HG03025 (cell line): ENCODE data around the gene C2CD3.
"Not testable (repeated sequence)": the region's sequence is repeated elsewhere in the genome, so short reads cannot be mapped to it uniquely, and the experiment has no call there.

Source experiments
- ATAC-seq: cut with Tn5 transposase; IDR thresholded peaks from one replicate; pipeline ENCODE4 v1.9.1; 2021; ENCODE audit warnings: mild to moderate bottlenecking, moderate library complexity; ENCODE audit not compliant: unreplicated experiment, low FRiP score

Gene C2CD3

GRCh38 chr11:74070723-74071492, 99.9 kb downstream of the C2CD3 start:
- no peak for ATAC-seq

DNA sequence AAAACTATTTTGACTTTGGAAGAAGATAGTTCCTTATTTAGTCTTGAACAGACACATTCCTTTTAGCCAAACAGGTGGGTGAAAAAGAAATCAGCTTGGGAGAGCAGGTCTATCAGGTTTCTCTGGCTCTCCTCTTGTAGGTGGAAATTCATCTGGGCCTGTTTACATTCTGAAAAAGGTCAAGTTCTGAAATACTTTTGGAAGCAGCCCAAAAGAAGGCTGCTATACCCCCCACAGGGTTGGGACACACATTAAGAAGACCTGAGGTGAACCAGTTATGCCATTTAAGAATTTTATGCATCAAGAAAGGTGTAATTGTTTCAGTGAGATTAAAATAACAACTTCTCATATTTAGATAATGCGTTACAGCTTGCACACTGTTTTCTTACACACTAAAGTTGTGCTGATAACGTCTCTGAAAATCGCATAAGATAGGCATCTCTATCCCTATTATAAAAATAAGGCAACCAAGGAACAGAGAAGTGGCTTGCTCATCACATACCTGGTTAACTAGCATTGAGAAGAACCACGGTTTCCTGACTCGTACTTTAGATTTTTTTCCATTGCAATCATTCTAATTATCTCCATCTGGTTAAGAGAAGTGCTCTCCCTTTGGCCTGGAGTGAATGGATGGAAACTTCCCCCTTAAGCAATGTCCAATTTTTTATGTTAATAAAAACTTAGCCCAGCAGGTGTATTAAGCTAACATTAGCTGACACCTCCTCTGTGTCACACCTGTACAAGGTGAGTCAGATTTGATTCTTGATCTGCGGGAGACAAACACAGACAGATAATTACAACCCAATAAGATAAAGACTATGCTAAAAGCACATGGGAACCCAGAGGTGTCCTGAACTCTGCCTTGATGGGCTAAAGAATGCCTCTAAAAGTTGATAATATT, 101.4 kb downstream of the C2CD3 start:
- no peak for ATAC-seq

DNA sequence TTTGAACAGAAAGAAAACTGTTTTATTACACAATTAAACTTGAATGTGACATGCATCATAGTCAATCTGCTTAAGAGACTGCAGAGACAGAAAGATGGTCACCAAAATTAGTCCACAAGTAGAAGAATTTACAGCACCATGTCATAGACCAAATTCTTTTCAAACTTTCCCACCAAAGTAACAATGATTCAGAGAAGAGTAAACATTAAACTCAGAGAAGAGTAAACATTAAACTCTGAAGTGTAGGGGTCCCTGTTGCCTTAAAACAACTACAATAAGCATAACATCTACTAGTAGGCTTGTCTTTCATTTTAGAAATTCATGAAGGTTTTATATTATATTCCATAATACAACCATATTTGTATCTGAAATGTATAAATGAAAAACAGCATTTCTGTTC, 104.1 kb downstream of the C2CD3 start:
- not testable (repeated sequence) for ATAC-seq

DNA sequence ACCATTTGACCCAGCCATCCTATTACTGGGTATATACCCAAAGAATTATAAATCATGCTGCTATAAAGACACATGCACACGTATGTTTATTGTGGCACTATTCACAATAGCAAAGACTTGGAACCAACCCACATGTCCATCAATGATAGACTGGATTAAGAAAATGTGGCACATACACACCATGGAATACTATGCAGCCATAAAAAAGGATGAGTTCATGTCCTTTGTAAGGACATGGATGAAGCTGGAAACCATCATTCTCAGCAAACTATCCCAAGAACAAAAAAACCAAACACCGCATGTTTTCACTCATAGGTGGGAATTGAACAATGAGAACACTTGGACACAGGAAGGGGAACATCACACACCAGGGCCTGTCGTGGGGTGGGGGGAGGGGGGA, 105.3 kb downstream of the C2CD3 start:
- not testable (repeated sequence) for ATAC-seq

DNA sequence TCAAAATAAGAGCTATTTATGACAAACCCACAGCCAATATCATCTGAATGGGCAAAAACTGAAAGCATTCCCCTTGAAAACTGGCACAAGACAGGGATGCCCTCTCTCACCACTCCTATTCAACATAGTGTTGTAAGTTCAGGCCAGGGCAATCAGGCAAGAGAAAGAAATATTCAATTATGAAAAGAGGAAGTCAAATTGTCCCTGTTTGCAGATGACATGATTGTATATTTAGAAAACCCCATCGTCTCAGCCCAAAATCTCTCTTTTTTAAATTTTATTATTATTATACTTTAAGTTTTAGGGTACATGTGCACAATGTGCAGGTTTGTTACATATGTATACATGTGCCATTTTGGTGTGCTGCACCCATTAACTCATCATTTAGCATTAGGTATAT, 107.2 kb downstream of the C2CD3 start:
- not testable (repeated sequence) for ATAC-seq

DNA sequence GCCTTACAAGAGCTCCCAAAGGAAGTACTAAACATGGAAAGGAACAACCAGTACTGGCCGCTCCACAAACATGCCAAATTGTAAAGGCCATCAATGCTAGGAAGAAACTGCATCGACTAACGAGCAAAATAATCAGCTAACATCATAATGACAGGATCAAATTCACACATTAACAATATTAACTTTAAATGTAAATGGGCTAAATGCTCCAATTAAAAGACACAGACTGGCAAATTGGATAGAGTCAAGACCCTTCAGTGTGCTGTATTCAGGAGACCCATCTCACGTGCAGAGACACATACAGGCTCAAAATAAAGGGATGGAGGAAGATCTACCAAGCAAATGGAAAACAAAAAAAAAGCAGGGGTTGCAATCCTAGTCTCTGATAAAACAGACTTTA, 109.2 kb downstream of the C2CD3 start:
- ATAC-seq, result not testable (repeated sequence)

DNA sequence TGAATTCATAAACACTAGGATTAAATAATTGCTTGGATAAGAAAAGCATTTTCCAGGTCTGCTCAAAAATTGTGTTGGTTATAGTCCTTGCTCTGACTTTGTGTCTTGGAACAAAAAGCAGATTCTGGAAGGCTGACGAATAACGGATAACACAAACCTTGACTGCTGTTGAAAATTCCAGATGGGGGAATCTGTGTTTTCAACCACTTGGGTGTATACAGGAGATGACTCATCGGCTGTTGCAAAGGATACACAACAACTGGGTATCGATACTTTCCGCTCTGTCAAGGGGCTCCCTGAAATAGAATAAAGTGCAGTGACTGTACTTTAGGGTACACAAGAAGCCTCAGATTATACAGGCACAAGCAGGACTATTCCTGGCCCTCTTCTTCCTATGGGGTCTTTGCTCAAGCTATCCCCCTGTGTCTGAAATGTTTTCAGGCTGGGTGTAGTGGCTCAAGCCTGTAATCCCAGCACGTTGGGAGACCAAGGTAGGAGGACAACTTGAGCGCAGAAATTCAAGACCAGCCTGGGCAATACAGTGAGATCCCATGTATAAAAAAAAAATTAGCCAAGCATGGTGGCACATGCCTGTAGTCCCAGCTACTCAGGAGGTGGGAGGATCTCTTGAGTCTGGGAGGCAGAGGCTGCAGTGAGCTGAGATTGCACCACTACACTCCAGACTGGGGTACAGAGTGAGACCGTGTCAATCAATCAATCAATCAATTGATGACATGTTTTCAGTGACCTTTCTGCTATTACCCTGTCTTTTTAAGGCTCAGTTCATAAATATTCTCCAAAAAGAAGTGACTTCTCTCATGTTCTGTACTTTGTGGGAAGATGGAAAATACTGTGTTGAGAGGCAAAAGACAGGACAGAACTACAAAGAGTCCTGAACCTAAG, 113.3 kb downstream of the C2CD3 start:
- no peak for ATAC-seq

- no peak for ATAC-seq
Measured at GRCh38 chr11:74055938-74056337, 114.9 kb downstream of the C2CD3 start.

DNA sequence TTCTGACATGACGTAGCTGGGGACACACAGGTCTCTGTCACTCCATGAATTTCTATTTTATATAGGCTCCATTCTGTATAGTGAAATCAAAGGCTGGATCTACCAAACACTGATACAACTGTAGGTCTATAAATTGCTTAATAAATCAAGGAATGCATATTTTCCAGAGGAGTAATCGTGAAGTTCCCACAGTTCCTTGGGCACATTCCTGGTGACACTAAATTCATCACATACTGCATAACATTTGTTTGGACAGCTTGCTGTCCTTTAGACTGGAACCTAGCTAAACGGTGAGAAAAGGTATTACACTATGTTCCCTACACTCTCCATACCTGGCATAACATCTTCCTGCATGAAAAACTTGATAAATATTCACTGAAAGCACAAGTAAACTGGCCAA, 120.3 kb downstream of the C2CD3 start:
- no peak for ATAC-seq

DNA sequence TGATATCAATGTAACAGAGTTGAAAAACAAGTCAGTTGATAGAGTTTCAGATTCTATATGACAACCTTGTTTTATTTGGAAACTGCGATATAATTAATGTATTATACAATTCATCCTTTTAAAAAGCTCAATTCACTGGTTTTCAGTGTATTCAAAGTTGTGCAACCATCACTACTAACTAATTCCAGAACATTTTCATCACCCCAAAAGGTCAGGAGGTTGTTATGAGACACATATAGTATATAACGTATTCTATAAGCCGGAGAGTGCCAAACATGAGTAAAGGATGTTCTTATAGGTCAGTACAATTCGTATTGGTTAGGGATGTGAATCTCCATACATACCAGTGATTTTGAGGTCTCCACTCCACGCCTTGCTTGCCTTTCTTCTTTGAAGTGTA, 121.8 kb downstream of the C2CD3 start:
- ATAC-seq, result no peak

GRCh38 chr11:74044538-74044937, 126.3 kb downstream of the C2CD3 start:
- no peak for ATAC-seq

DNA sequence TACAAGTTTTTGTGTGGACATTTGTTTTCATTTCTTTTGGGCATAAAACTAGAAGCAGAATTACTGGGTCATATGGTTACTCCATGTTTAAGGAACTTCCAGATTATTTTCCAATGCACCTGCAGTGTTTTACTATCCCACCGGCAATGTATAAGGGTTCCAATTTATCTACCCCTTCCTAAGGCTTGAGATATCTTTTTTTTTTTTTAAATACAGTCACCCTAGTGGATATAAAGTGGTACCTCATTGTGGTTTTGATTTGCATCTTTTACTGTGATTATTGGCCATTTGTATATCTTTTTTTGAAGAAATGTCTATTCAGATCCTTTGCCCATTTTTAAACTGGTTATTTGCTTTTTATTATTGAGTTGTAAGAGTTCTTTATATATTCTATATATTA, 127.4 kb downstream of the C2CD3 start:
- ATAC-seq, result no peak

DNA sequence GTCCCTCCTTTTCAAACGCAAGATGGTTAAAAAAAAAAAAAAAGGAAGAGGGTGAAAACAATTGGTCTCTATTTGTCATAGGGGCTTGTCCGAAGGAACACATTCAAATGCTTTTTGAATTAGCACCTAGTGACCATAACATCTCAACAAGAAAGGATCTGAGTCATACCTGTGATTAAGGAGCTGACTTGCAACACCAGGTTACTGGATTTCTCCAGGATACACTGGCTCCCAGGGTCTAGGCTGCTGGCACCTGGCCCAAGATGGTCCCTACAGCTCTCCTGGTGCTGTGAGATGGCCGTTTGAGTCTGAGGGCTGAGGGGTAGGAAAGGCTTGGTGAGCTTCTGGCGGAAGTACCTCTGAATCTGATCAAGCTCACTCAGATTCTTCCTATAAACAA, 133.5 kb downstream of the C2CD3 start:
- ATAC-seq, result no peak

GRCh38 chr11:74035264-74035663, 135.5 kb downstream of the C2CD3 start:
- ATAC-seq, result no peak

DNA sequence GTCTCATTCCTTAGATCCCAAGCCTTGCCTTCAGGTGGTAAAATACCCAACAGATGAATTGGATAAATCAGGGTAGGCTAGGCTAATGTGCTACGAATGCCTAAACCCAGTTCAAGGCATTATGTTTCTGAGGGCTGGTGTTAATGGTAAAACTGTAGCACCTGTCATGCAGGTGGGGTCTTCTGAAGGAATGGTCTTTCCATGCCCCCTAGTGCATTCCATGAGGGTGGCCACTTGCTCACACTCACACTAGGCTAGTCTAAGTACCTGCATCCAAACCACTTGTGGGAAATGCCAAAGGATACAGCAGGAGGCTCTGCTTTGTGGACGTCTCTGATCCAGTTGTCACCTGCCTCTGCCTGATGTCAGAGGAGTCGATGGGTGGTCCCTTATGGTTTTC, 137.8 kb downstream of the C2CD3 start:
- no peak for ATAC-seq

DNA sequence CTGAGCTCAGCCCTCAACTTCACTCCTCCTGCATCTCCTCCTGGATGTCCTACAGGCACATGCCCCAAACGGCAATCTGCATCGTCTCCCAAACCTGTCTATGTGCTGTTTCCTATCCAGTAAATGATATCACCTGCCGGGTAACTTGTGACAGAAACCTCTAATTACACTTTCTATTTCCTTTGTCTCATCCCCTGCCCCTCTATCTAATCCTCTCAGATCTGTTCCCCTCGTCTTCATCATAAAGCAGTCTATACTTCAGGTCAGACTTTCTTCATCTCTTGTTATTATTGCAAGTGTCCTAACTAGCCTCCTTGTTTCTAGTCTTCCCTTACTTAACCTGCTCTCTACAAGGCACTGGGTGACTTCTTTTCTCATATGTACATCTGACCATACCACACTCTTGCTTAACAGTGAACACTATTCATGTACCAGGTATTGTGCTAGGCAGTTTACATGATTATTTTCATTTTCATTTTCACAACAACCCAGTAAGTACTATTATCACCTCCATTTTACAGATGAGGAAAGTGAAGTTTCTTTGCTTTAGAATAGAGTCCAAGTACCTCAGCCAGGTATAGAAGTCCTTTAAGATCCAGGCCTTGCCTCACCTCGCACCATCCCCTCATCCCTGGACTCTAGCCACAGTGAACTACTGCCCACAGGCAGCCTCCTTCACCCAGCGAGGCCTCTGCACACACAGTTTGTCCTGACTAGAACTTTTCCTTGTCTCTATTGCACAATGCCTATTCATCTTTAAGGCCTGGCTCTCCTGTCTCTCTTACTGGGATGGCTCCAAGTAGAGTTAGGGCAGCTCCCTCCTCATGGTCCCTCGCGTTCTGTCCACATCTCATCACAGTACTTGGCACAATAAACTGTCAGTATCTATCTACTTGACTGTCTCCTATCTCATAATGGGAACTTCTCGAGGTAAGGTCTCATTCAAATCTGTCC, 139.8 kb downstream of the C2CD3 start:
- no peak for ATAC-seq

DNA sequence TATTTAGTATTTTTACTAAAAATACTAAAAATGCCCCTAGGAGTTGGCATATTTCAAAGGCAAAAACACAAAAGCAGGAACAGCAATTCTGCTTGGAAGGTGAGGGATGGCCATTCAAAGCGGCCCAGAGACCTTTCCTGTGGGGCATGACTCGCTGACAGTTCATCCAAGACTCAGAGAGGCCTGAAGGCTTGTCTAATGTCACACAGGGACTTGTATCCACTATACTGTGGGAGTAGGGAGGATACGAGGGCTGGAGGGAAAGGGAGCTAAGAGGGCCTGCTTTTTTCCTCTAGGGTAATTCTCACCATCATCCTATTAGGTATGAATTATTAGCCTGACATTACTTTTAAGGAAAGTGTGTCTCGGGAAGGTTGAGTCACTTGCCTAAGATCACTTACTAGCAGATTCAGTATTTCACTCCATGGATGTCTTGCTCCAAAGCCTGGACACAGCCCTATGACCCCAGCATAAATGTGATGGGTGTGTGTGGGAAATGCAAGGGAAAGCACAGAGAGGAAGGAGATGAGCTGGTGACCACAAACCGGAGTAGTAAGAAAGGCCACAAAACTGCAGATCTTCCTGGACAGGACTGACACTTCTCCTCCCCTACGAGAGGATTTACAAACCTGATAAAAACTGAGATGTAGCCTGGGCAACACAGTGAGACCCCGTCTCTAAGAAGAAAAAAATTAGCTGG, 145.2 kb downstream of the C2CD3 start:
- ATAC-seq, result no peak

DNA sequence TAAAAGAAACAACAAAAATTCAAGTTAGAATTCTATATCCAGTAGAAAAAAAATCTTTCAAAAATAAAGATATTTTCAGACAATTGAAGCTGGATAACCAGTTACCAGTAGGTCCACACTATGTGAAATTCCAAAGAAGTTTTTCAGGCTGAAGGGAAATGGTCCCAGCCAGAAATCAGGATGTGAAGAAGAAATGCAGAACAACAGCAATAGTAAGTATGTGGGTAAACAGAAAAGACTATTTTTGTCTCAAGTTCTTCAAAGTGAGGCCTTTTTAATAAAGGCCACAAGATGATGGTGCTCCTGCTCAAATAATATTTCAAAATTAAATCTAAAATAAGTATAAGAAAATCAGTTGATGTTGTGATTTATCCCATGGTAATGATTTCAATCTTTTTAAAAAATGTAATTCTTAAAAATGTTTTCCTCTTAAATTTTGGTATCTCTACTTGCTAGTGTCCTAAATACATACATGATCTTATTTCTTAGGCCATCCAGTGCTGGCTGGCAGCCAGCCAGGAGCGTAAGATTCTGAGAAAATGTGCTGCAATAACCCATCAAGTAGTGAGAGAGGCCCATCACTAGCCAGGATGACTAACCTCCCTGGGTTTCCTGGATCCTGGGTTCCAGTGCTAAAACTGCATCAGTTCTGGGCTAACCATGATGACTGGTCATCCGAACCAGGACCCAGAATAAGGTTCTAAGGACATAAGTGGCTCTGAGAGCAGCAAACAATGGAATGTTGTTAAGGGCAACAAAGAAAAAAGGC, 146.4 kb downstream of the C2CD3 start:
- ATAC-seq, result no peak
